Measurements from ENCODE around the gene LLGL1. TPM values are rescaled to one million over a fixed set of nuclear protein-coding genes. Genes with fewer than 3 reads are reported as not detected.
A peak's percentile ranks its signal among the peaks of the same experiment; 100 is the strongest.

LLGL1 gene
- total and polyA plus RNA-seq, 11 donors: 5.3 to 20.7 (median 9.0) TPM

- WGBS, 4 donors: 40 to 49% (median 45%) methylated on average over 18 to 23 of the region's 23 CpGs
- H3K4me3 ChIP-seq: peak overlapping the region in 11 of 12 donors; percentile 5 to 87 (median 57)
- no peak for TF ChIP-seq POLR2A (IDR thresholded peaks at IDR 0.05)
- no peak for TF ChIP-seq CTCF (IDR thresholded peaks at IDR 0.05)
- intact Hi-C loops (cut with DNase I): loop anchor here in 6 of 10 donors (2.0 to 10.0 kb wide), 6 partner anchors 34 to 93 kb away; partner anchors contain the start of genes SMCR8 (in 3 of the 6), TOP3A (in 3 of the 6), ALKBH5 (in 1 of the 6) and FLII (in 1 of the 6)
- DNase-seq: peak in 3 of 5 donors; percentile 35 to 66 (median 65)
- H3K27ac ChIP-seq: peak overlapping the region in 10 of 12 donors; percentile 27 to 80 (median 70)
- H3K27me3 ChIP-seq: no peaks in the 10 kb centered on the region
- peaks cover 0 to 25% (median 15%) of the 10 kb centered on the region in 12 donors for H3K4me1 ChIP-seq
- ATAC-seq: peak in 3 of 4 donors; percentile 8 to 54 (median 42)
- H3K9me3 ChIP-seq: no peaks in the 10 kb centered on the region
- H3K36me3 ChIP-seq: no peaks in the 10 kb centered on the region
Measured at GRCh38 chr17:18224387-18225120, 881 bp upstream of the LLGL1 start.

- Histone ChIP-seq H3K4me3 (peak overlapping the region; percentile 33 to 91 (median 66)), H3K27me3 (no peaks in the 10 kb centered on the region), H3K4me1 (peaks cover 0 to 25% (median 15%) of the 10 kb centered on the region in 12 donors), H3K36me3 (no peaks in the 10 kb centered on the region), H3K9me3 (no peaks in the 10 kb centered on the region), H3K27ac (peak overlapping the region in 9 of 12 donors; percentile 9 to 65 (median 46))
- intact Hi-C loops (cut with DNase I): loop anchor here in 4 of 10 donors (2.0 to 10.0 kb wide), 4 partner anchors 33 to 89 kb away; partner anchors contain the start of genes SMCR8 (in 2 of the 4), TOP3A (in 2 of the 4), ALKBH5 (in 1 of the 4) and FLII (in 1 of the 4)
- TF ChIP-seq POLR2A (IDR thresholded peaks at IDR 0.05): peak in 1 of 2 donors; percentile 12
- no peak for TF ChIP-seq CTCF (IDR thresholded peaks at IDR 0.05)
- DNase-seq (no peak), ATAC-seq (peak in 1 of 4 donors; percentile 4)
- 0 to 1% (median 1%) methylated on average over 6 to 57 of the region's 57 CpGs for WGBS, 4 donors
Measured at GRCh38 chr17:18225642-18226283, 328 bp downstream of the LLGL1 start.

GRCh38 chr17:18226284-18226945, 980 bp downstream of the LLGL1 start:
- Histone ChIP-seq H3K27ac (peak overlapping the region in 7 of 12 donors; percentile 15 to 65 (median 52)), H3K4me1 (peaks cover 0 to 25% (median 15%) of the 10 kb centered on the region in 12 donors), H3K4me3 (peak overlapping the region; percentile 33 to 91 (median 66)), H3K36me3 (no peaks in the 10 kb centered on the region), H3K9me3 (no peaks in the 10 kb centered on the region), H3K27me3 (no peaks in the 10 kb centered on the region)
- intact Hi-C loops (cut with DNase I): loop anchor here in 2 of 10 donors (10.0 kb wide), 1 partner anchor 88 kb away; the partner anchor contains the start of genes SMCR8 (in 2 of the 2) and TOP3A (in 2 of the 2)
- DNase-seq (no peak), ATAC-seq (no peak)
- WGBS, 4 donors: 13 to 30% (median 27%) methylated on average over 11 to 16 of the region's 16 CpGs
- TF ChIP-seq POLR2A (IDR thresholded peaks at IDR 0.05) (no peak), CTCF (IDR thresholded peaks at IDR 0.05) (no peak)
